ENCODE results near the gene OLFML1. TPM values are rescaled to one million over a fixed set of nuclear protein-coding genes. Genes with fewer than 3 reads are reported as not detected.

The OLFML1 gene
- total and polyA plus RNA-seq, 10 of the 15 experiments (the other 5 are each of a cell fraction or from before 2014, with no cell fraction given) = 0.04 to 0.71 (median 0.21) TPM; not detected in 6

DNA sequence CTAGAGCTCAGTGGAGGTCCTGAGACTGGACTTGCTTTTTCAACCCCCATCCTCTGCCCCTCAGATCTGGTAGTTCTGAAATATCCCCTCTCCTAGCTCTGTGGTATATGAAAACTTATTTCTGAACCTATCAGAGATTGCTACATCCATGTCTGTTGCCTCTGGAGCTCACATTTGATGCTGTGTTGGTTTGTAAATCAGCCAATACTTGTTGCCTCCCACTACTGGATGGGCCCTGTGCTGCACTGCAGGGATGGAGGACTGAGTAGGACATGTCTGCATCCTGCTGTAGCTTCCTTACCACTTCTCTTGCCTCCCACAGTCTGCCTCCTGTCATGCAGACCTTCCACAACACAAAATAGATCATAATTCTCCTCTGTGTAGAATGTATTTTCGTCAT, 5.2 kb downstream of the OLFML1 start:
- no peak overlapping the region for H3K27ac ChIP-seq (ENCODE audit: control insufficient read depth, insufficient read depth)
- no peak overlapping the region for H3K9ac ChIP-seq (ENCODE audit: control insufficient read depth, insufficient read depth, low read length)
- no peaks in the 10 kb centered on the region for H4K20me1 ChIP-seq (ENCODE audit: control insufficient read depth, insufficient read depth)
- H3K79me2 ChIP-seq (ENCODE audit: control insufficient read depth, insufficient read depth, low read length) = no peaks in the 10 kb centered on the region
- H3K27me3 ChIP-seq (replicated peaks in 1 of 2; ENCODE audit: control insufficient read depth in 2 of 2, insufficient read depth in 2 of 2, low read length in 1 of 2) = no peaks in the 10 kb centered on the region
- H2AFZ ChIP-seq (ENCODE audit: control insufficient read depth, low read depth, low read length) = no peak overlapping the region
- H3K4me3 ChIP-seq = no peak overlapping the region
- intact Hi-C loops (cut with micrococcal nuclease; ENCODE audit: unreplicated experiment) = no loop called here
- in situ Hi-C loops (cut with MboI) = no loop called here
- POLR2A ChIA-PET = no interaction called here
- H3K4me1 ChIP-seq (ENCODE audit: control insufficient read depth, insufficient read depth, low read length) = no peaks in the 10 kb centered on the region
- no peak for DNase-seq (ENCODE audit: low read depth, low spot score)
- RAD21 ChIA-PET (ENCODE audit: unreplicated experiment) = interaction anchor here (1.0 to 1.2 kb wide), 2 partner anchors 18 to 22 kb away, joined by 3 read pairs; no protein-coding TSS in a partner anchor
- 32% methylated on average over 1 of the region's 1 CpG for WGBS (ENCODE audit: insufficient coverage, insufficient replicate concordance, low lambda C conversion rate, missing lambda C conversion rate)
- no peak for FAIRE-seq
- no peak for TF ChIP-seq PKNOX1 (IDR thresholded peaks at IDR 0.05)
- TF ChIP-seq SMARCA5 (IDR thresholded peaks at IDR 0.05) = no peak
- TF ChIP-seq CEBPZ (IDR thresholded peaks at IDR 0.05; ENCODE audit: low read depth, low read length) = no peak
- no peak for TF ChIP-seq SMAD1 (IDR thresholded peaks at IDR 0.05; ENCODE audit: low read depth, partially characterized antibody)
- TF ChIP-seq MLLT1 (IDR thresholded peaks at IDR 0.05) = no peak
- no peak for TF ChIP-seq RUNX3 (IDR thresholded peaks at IDR 0.05; ENCODE audit: low read length)
- TF ChIP-seq CBX3 (IDR thresholded peaks at IDR 0.05; ENCODE audit: borderline replicate concordance, low read depth) = no peak
- TF ChIP-seq, protein P1, sequence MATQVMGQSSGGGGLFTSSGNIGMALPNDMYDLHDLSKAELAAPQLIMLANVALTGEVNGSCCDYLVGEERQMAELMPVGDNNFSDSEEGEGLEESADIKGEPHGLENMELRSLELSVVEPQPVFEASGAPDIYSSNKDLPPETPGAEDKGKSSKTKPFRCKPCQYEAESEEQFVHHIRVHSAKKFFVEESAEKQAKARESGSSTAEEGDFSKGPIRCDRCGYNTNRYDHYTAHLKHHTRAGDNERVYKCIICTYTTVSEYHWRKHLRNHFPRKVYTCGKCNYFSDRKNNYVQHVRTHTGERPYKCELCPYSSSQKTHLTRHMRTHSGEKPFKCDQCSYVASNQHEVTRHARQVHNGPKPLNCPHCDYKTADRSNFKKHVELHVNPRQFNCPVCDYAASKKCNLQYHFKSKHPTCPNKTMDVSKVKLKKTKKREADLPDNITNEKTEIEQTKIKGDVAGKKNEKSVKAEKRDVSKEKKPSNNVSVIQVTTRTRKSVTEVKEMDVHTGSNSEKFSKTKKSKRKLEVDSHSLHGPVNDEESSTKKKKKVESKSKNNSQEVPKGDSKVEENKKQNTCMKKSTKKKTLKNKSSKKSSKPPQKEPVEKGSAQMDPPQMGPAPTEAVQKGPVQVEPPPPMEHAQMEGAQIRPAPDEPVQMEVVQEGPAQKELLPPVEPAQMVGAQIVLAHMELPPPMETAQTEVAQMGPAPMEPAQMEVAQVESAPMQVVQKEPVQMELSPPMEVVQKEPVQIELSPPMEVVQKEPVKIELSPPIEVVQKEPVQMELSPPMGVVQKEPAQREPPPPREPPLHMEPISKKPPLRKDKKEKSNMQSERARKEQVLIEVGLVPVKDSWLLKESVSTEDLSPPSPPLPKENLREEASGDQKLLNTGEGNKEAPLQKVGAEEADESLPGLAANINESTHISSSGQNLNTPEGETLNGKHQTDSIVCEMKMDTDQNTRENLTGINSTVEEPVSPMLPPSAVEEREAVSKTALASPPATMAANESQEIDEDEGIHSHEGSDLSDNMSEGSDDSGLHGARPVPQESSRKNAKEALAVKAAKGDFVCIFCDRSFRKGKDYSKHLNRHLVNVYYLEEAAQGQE (IDR thresholded peaks at IDR 0.05; ENCODE audit: low read depth, low read length) = no peak
- no peaks in the 10 kb centered on the region for H3K36me3 ChIP-seq (ENCODE audit: control insufficient read depth in 2 of 2, insufficient read depth in 2 of 2, low read length in 1 of 2)
- ATAC-seq = no peak
- H3K4me2 ChIP-seq (ENCODE audit: control insufficient read depth, insufficient read depth) = no peak overlapping the region
- CTCF ChIA-PET = interaction anchor here (0.6 to 1.2 kb wide), 2 partner anchors 11 to 18 kb away, joined by 3 read pairs; no protein-coding TSS in a partner anchor
- BruUV-seq (replicated peaks) = no TSS peak
- SMC1A ChIA-PET (ENCODE audit: uncharacterized antibody, unreplicated experiment) = interaction anchor here (0.8 to 1.3 kb wide), 6 partner anchors 10 to 402 kb away, joined by 3 to 4 read pairs (median 4); no protein-coding TSS in a partner anchor
- H3K9me3 ChIP-seq (replicated peaks; ENCODE audit: control insufficient read depth, insufficient read depth, low read length) = no peaks in the 10 kb centered on the region
